Hindlimb muscle (tissue), 1 donor: Measurements from ENCODE around the gene CSNK1D. TPM values are rescaled to one million over a fixed set of nuclear protein-coding genes. Genes with fewer than 3 reads are reported as not detected.

Source experiments
- DNase-seq: peaks from one replicate; pipeline ENCODE4 v3.0.0-alpha.2; 2013
- polyA plus RNA-seq: library from polyadenylated mRNA; unstranded; fragments of 120-200 nt; gene quantifications from one replicate; pipeline ENCODE4 v1.2.1, GENCODE V29; 2013; ENCODE audit not compliant: insufficient read length

Gene CSNK1D
- polyA plus RNA-seq, 1 donor, result 81.9 TPM

DNA sequence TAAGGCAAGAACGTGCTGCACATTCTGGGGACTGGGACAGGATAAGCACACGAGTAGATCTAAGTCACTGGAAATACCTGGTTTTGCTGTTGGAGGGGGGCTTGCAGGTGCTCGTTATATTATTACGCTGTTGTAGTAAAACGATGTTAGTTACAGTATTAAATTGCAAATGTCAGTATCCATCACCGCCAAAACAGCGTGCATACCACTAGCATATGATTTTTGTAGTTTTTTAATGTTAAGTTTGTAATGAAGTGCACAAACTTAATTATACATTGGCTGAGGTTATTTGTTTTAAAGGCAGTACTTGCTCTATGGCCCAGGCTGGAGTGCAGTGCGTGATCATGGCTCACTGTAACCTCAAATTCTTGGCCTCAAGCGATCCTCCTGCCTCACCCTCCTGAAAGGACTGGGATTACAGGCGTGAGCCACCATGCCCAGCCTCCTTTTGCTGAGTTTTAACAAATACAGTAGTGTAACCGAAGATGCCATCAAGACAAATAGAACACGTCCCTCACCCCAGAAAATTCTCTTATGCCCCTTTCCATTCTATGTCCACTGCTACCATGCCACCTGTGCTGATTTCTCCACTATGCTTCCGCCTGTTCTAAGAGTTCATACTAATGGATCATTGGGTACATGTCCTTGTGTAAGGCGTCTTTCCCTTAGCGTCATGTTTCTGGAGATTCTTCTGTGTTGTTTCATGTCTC is 20.7 kb upstream of the CSNK1D start:
- no peak for DNase-seq

DNA sequence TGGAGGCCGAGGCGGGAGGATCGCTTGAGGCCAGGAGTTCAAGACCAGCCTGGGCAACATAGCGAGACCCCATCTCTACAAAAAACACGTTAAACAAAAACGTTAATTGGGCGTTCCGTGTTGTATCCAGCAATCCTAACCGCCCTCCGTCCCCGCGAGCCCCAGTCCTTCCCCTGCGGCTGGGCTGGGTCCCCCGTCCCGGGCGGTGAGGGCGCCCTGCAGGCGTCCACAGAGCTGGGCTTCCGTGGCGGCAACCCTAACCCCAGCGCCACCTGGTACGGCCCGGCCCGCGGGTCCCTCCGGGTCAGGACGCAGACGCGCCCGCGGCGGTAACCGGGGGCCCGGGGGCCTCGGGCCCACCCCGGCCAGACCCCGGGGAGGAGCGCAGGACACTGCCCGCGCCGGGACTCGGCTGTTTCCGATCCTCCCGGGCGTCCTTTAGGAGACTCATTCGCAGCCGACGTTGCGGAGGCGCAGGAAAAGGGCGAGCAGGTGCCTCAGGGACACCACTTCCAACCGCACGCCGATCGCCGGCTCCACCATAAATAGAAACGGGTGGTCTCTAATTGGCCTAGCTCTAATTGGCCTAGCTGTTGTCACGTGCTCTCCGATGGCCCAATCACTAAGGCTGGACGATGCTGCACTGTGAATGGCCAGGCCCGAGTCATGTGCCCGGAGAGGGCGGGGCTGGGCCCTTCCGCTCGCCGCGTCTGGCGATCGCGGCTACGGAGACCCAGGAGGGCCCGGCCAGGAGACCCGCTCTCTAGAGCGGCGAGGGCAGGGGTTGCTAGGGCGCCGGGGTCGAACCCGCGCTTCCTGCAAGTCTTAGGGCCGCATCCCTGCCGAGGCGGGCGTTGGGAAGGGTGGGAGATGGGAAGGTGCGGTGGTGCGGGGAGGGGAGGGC is 19.0 kb upstream of the CSNK1D start:
- DNase-seq, result peak; percentile 97

- DNase-seq, result no peak
Observed at GRCh38 chr17:82291582-82292250, 18.2 kb upstream of the CSNK1D start.

DNA sequence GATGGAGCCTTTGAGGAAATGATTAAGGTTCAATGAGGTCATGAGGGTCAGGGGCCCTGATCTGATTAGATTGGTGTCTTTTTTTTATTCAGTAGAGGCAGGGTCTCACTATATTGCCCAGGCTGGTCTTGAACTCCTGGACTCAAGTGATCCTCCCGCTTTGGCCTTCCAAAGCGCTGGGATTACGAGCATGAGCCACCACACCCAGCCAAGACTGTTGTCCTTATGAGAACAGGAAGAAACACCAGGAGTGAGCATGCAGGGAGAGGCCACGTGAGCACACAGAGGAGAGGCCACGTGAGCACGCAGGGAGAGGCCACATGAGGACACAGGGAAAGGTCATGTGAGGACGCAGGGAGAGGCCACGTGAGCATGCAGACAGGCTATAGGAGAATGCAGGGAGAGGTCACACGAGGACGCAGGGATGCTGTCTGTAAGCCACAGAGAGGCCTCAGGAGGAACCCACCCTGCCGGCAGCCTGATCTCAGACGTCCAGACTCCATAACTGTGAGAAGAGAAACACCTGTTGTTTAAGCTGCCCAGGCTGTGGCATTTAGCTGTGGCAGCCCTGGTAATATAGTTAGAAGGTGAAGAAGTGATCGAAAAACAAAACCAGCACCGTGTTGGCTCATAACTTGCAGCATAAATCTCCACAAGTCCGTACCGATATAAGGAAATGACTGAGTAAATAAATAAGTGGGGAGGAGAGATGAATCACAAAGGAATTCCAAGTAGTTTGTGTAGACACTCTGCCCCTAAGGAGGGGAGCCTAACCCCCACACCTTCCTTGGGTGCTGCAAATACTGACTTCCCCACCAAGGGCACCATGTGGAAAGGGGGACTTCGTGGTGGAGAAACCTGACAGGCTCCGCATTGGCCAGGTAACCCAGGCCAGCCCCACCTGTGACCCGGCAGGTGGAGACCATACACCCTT is 14.6 kb upstream of the CSNK1D start:
- DNase-seq, result no peak

DNA sequence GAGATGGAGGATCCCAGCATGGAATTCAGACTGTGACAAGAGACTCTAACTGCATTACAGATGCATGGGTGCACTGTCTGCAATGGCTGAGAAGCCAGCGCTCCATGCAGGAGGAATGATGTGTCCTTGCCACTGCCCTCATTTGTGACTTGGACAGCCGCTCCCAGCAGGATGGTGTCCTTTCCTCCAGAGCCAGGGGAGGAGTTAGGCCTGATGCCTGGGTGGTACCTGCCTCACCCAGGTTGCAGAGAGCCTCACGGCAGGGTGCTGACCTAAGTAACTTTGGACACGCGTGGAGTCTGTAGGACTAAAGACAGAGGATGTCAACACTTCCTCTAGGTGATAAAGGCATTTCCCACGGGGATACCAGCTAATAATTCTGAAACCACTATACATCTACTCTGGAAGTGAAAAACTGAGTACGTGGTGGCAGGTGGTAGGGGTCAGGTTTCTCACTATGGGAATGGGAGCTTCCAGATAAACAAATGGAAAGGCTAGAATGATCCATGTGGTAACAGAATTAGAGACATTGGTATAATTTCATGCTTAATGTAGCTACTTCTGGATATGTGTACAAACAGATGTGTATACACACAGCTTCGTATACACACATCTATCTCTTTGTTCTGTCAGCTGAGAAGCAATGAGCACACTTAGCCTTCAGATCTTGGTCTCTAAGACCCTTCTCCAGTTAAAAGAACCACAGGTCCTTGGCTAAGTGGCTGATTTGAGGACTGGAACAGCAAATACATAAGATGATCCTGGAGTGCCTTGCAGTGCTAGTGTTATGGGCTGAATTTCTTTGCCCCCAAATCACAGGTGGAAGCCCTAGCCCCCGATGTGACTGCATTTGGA is 13.7 kb upstream of the CSNK1D start:
- DNase-seq, result no peak

- no peak for DNase-seq
Observed at GRCh38 chr17:82285141-82285540, 11.6 kb upstream of the CSNK1D start.

DNA sequence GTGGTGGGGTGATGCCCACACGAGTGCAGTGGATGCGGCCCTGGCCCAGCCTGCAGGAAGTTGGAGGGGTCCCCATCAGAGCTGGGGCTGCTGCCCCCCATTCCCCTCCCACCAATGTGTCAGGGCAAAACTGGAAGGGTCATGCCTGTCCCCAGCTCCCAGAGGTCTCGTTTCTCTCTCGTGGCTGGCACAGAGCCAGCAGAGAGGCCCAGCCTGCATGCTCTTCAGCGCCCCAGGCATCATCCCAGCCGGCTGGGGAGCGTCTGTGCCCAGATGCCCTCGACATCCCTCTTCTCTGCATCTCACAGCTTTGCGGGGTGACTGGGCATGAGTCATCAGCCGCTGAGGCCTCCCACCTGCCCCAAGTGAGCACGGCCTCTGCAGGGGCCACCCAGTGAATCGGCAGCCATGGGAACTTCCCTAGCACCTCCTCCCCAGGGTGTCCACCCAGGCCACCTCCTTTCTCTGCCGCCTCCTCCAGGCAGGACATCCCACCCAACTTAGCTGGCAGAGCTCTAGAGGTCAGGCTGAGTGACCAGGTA is 9.8 kb upstream of the CSNK1D start:
- no peak for DNase-seq

- no peak for DNase-seq
Observed at GRCh38 chr17:82282239-82283207, 9.0 kb upstream of the CSNK1D start.

GRCh38 chr17:82281502-82282238 is 8.2 kb upstream of the CSNK1D start:
- no peak for DNase-seq

GRCh38 chr17:82281076-82281475 is 7.6 kb upstream of the CSNK1D start:
- DNase-seq, result no peak

DNA sequence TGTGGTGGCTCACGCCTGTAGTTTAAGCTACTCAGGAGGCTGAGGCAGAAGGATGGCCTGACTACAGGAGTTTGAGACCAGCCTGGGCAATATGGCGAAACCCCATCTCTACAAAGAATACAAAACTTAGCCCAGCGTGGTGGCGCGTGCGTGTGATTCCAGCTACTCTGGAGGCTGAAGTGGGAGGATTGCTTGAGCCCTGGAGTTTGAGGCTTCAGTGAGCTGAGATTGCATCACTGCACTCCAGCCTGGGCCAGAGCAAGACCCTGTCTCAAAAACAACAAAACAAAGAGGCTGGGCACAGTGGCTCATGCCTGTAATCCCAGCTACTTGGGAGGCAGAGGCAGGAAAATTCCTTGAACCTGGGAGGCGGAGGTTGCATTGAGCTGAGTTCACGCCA is 7.0 kb upstream of the CSNK1D start:
- no peak for DNase-seq

GRCh38 chr17:82278786-82279391 is 5.4 kb upstream of the CSNK1D start:
- no peak for DNase-seq

GRCh38 chr17:82278308-82278707 is 4.8 kb upstream of the CSNK1D start:
- no peak for DNase-seq

- no peak for DNase-seq
Observed at GRCh38 chr17:82277851-82278250, 4.4 kb upstream of the CSNK1D start.

DNA sequence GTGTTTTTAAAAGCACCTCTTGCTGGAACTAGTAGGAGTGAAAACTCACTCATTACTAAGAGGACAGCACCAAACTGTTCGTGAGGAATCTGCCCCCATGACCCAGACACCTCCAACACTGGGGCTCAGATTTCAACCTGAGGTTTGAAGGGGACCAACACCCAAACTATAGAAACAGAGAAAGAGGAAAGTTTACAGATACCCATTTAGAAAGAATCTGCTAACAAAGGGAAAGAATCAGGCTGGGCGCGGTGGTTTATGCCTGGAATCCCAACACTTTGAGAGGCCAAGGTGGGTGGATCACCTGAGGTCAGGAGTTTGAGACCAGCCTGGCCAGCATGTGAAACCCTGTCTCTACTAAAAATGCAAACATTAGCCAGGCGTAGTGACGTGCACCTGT is 3.4 kb upstream of the CSNK1D start:
- DNase-seq, result no peak

DNA sequence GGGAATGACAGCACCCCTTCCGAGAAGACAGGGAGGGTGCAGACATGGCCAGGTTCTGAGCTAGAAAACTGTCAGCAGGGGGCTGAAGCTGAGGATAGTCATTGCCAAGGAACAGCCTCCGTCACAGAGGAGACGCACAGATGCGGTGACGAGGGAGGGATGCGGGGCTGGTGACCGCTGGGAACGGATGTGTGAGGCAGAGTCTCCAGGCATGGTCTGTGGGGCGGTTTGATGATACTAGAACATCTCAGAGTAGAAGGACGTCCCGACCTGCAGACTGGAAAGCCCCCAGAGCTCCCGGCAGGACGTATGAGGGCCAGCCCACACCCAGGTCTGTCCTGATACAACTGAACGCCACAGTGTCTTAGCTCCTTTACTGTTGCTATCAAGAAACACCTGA is 1.8 kb upstream of the CSNK1D start:
- no peak for DNase-seq

GRCh38 chr17:82274134-82275020 is 877 bp upstream of the CSNK1D start:
- no peak for DNase-seq
